NCI-H1694 treated with DMSO at 0.1 percent for 48 hours (cell line): ENCODE results near the gene INSYN2B.
"Not testable (repeated sequence)": the region's sequence is repeated elsewhere in the genome, so short reads cannot be mapped to it uniquely, and the experiment has no call there.

Experiments
- DNase-seq: peaks from one replicate; lab custom pipeline; 2025; lab: John Stamatoyannopoulos, UW

INSYN2B gene

DNA sequence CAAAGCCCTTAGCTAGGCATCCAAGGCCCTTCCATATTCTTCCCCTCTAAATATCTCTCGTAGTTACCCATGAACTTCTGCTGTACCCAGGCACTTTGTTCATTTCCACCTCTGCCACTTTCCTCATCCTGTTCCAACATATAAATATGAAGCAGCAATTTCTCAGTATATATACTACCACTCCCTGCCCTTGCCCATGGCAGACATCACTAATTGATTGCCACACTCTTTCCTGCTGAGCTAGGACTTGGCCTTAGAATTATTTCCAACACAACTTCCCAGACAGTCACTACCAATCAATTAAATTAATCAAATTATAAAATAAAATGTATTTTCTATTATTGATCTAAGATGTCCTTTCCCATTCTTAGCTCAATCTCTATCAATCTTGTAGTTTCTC lies 8.5 kb downstream of the INSYN2B start:
- DNase-seq = no peak

DNA sequence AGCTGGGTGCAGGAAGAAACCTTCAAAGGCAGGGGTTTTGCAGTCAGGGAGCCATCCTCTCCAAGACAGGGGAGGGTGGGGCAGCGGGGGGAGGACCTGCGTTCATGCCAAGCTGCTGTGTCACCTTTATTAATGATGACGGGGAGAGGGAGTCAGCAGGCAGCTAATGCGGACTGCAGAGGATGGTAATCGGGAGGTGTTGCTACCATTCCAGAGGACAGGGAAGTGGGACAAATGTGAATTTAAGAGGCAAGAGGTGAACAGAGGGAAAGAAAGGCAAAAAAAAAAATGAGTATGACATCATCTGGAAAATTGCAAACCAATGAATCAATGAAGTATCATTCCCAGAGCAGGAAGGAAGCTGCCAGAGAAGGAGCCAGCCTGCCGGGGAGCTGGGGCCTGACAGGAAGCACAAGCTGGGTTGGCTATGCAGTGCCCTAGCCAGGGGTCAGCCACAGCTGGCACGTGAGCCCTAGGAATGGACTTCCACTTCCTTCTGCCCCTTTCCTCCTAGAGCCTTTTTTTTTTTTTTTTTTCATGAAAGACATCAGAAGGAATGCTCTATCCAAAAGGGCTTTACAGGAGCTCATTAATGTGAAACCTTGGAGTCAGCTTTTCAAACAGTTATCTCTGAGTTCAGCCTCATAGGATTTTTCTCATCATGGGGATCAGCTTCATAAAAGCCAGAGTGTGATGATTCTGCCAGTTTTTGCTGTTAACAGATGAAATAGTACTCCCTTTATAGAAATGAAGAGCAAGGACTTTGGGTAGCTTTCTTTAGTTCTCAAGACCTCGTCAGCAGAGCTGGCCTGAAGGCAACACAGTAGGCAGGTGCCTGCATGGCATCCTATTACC lies 9.2 kb downstream of the INSYN2B start:
- no peak for DNase-seq

- DNase-seq = no peak
These were observed 10.0 kb downstream of the INSYN2B start for GRCh38 chr5:169970339-169970738.

DNA sequence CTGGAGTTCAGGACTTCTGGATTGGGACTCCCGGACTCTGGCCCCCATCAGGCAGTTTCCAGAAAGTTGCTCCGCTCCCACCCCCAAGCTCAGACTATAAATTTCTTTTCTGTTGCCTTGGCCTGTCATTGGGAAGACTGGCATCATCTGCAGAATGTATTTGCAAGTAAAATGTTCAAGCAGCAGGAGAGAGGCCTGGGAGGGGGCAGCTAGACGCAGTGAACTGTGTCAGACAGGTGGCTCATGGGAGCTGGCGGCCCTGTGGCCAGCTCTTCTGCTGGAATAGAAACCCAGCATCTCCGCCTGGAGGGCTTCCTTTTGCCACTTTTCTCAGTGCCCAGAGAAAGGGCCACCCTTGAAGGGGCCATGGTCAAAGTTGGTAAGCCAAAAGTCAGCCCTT lies 16.0 kb downstream of the INSYN2B start:
- DNase-seq = no peak

DNA sequence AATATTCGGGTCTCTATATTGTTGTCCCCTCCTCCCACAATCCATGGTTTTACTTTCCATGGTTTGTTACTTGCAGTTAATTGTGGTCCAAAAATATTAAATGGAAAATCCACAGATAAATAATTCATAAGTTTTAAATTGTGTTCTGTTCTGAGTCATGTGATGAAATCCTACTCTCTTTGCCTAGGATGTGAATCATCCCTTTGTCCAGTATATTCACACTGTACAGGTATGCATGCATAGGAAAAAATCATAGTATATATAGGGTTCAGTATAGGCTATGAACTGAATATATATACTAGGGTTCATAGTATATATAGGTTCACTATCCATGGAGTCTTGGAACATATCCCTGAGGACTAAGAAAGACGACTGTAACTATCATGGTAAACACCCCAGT lies 19.6 kb downstream of the INSYN2B start:
- DNase-seq = no peak

DNA sequence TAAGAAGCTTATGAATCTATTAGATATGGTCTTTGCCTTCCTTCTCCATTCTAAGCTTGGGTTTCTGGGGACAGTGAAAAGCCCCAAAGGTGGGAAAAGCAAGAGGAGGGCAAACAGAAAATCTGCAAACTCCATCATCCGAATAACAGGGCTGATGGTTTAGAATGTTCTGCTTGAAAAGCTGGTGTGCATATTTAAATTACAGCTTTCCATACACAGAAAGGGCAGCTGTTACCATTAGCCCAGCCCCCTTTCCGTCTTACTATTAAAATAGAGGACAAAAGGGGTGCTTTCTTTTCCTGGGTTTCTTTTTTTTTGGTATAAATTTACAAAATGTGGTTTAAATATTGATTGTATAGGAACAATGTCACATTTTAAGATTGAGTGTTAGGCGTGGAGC lies 22.0 kb downstream of the INSYN2B start:
- DNase-seq = no peak

DNA sequence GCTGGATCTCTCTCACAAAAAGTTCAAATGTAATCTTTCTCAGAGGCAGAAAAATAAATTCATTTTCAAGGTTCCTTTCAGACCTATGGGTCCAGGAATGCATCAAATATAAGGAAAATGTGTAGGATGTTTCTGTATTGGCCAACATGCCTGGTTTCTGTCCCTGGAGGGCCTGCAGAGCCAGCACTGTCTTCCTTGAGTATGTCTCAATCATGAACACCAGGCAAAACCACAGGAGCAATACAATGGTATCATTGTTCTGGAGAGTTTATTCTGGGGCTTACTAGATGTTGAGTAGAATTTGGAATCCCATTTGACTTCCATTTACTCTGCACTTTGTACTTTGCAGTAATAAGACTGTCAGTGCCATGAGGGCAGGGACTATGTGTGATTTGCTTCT lies 23.5 kb downstream of the INSYN2B start:
- no peak for DNase-seq

DNA sequence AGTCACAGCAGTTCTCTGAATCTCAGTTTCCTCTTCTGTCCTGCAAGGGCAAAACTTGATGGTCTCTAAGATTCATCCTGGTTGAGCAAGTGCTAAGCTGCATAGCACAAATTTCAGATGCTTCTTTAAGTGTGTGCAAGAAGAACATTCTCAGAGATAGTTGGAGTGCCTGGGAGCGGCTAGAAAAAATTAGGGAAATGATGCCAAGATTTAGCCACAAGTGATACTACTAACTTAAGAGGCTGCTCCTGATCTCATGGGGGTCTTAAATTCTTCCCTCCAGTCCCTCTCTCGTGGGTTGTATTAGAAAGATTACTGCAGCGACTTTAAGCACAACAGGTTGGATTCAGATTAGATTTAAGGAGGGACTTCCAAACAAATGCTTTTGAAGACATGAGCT lies 24.2 kb downstream of the INSYN2B start:
- DNase-seq = no peak

- DNase-seq = peak; percentile 53
These were observed 25.5 kb downstream of the INSYN2B start for GRCh38 chr5:169954786-169955185.

GRCh38 chr5:169953196-169953595 lies 27.1 kb downstream of the INSYN2B start:
- not testable (repeated sequence) for DNase-seq

GRCh38 chr5:169950333-169950732 lies 30.0 kb downstream of the INSYN2B start:
- DNase-seq = no peak

- no peak for DNase-seq
These were observed 33.5 kb downstream of the INSYN2B start for GRCh38 chr5:169946743-169947295.

- DNase-seq = no peak
These were observed 34.4 kb downstream of the INSYN2B start for GRCh38 chr5:169945831-169946261.

GRCh38 chr5:169944922-169945680 lies 35.2 kb downstream of the INSYN2B start:
- DNase-seq = no peak

GRCh38 chr5:169944115-169944514 lies 36.2 kb downstream of the INSYN2B start:
- DNase-seq = no peak

GRCh38 chr5:169943026-169943425 lies 37.3 kb downstream of the INSYN2B start:
- DNase-seq = no peak

DNA sequence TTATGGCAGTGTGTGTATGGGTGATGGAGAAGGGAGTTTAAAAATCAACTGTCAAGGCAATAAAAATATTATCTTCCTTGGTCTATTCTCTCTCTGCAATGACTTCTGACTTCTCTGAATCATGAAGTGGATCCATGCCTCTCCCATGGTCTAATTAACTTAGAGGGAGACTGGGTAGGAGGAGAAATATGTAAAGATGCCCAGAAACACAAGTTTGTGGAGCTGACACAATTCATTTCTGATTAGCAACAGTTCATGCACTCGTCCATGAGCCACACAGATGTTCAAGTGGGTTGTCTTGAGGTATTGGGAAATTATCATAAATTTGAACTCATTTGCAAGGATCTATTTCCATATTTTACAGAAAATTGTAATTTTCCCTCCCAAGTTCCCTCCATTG lies 38.1 kb downstream of the INSYN2B start:
- DNase-seq = no peak

DNA sequence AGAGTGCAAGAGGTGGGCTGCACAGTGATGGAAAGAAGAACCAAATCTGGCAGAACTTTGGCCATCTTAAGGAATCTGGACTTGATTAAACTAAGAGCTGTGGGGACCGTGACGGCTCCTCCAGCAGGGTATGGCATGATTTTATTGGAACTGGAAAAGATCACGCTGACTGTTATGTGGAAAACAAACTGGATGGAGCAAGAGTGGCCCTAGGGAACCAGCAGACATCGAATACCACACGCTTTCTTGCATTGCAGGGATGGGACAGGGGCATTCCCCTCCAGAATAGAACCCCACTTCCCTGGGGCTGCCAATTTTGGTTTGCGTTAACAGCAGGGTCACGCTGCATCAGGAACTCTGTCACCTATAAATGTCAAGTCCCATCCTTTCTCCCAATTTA lies 38.8 kb downstream of the INSYN2B start:
- no peak for DNase-seq

GRCh38 chr5:169939731-169940130 lies 40.6 kb downstream of the INSYN2B start:
- DNase-seq = no peak

DNA sequence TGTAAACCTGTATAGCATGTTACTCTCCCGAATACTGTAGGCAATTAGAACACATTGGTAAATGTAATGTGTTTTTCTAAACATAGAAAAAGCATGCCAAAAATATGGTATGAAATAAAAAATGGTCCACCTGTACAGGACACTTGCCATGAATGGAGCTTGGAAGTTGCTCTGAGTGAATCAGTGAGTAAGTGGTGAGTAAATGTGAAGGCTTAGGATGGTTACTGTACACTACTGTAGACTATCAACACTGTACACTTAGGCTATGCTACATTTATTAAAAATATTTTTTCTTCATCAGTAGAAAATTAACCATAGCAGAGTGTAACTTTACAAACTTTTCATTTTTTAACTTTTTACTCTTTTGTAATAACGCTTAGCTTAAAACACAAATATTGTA lies 41.9 kb downstream of the INSYN2B start:
- no peak for DNase-seq

- no peak for DNase-seq
These were observed 44.5 kb downstream of the INSYN2B start for GRCh38 chr5:169935762-169936161.

- DNase-seq = no peak
These were observed 45.3 kb downstream of the INSYN2B start for GRCh38 chr5:169934990-169935389.

DNA sequence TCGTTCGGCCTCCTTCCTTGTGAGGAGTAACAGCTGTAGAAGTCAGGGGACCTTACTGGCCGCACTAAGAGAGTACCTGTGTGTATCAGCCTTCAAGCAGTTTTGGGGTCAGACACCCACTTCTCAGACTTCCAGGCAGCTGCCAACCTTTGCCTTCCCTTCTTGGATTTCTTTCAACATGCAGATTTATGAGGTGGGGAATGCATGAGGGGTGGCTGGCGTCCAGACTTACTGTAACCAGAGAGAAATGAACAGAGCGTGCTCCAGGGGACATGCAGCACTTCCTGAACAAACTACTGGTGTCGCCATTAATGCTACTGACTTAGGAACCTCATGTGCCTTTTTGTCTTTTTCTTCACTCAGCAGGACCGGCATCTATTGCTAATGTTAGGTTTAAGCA lies 46.7 kb downstream of the INSYN2B start:
- DNase-seq = no peak
